T-cell (primary cell): ENCODE measurements around the gene ME2. TPM values are rescaled to one million over a fixed set of nuclear protein-coding genes. Genes with fewer than 3 reads are reported as not detected.

Experiments used
- ATAC-seq, 4 experiments: fragments of 200-7000 bp in 3 of 4; fragments of 150-1000 bp in 1 of 4; cut with Tn5 transposase; replicated peaks in 1 of 4; 1 replicate in 3 of 4; 2 replicates in 1 of 4; pipeline ENCODE4 v1.10.0; 2021; ENCODE audit warnings: moderate library complexity in 3 of 4, mild to moderate bottlenecking in 2 of 4, moderate number of reproducible peaks in 1 of 4
- CTCF ChIA-PET, 2 donors: fragments of 300-600 bp; sonication (Branson Sonifier 250); formaldehyde crosslinking; loops; one replicate each; lab custom pipeline; 2022; ENCODE audit warnings: antibody characterized with exemption in 2 of 2; lab: Charles Lee
- POLR2A ChIA-PET, 2 donors: fragments of 300-600 bp; sonication (Branson Sonifier 250); formaldehyde crosslinking; loops; one replicate each; lab custom pipeline; 2022; ENCODE audit warnings: antibody characterized with exemption in 2 of 2; lab: Charles Lee
- DNase-seq, 35 experiments: peaks; one replicate each; pipeline versions ENCODE4 v3.0.0 to v3.0.0-alpha.2; 2013 to 2023
- H3K27ac ChIP-seq: one replicate; pipeline ENCODE4 v1.5.1; 2013; ENCODE audit warnings: low read length
- H3K27me3 ChIP-seq, 2 experiments: replicated peaks in 1 of 2; 1 replicate in 1 of 2; 2 replicates in 1 of 2; pipeline versions ENCODE4 v1.6.1 to v1.7.0; 2013; ENCODE audit warnings: low read length in 1 of 2, mixed read lengths in 1 of 2; ENCODE audit not compliant: control insufficient read depth in 2 of 2, insufficient read depth in 2 of 2; ENCODE audit errors: extremely low read depth in 1 of 2
- H3K36me3 ChIP-seq, 2 donors: 1 replicate in 1 of 2; 2 replicates in 1 of 2; pipeline versions ENCODE4 v1.6.1 to v1.7.0; 2013; ENCODE audit warnings: low read length in 1 of 2; ENCODE audit not compliant: control insufficient read depth in 2 of 2, insufficient read depth in 1 of 2; ENCODE audit errors: extremely low read depth in 1 of 2
- H3K4me1 ChIP-seq, 2 experiments: 1 replicate in 1 of 2; 2 replicates in 1 of 2; pipeline versions ENCODE4 v1.6.1 to v1.7.0; 2013; ENCODE audit warnings: low read length in 2 of 2, mixed read lengths in 1 of 2; ENCODE audit not compliant: insufficient read depth in 2 of 2, control insufficient read depth in 1 of 2; ENCODE audit errors: extremely low read depth in 1 of 2
- H3K4me3 ChIP-seq, 2 donors: 1 replicate in 1 of 2; 2 replicates in 1 of 2; pipeline versions ENCODE4 v1.5.1 to v1.7.0; 2013; ENCODE audit warnings: mild to moderate bottlenecking in 2 of 2, low read length in 1 of 2, moderate library complexity in 1 of 2; ENCODE audit not compliant: control insufficient read depth in 1 of 2; ENCODE audit errors: extremely low read depth in 1 of 2
- H3K9me3 ChIP-seq: 2 replicates; pipeline ENCODE4 v1.7.0; 2013
- H3K27ac Mint-ChIP-seq, 2 donors: one replicate each; pipeline ENCODE4 v1.8.0; 2020 to 2021; ENCODE audit warnings: mild to moderate bottlenecking in 2 of 2, mixed read lengths in 2 of 2
- H3K27me3 Mint-ChIP-seq, 2 donors: one replicate each; pipeline ENCODE4 v1.8.0; 2021 to 2022; ENCODE audit warnings: mixed read lengths in 2 of 2
- H3K36me3 Mint-ChIP-seq: one replicate; pipeline ENCODE4 v1.8.0; 2021; ENCODE audit warnings: mixed read lengths
- H3K4me1 Mint-ChIP-seq, 3 donors: one replicate each; pipeline ENCODE4 v1.8.0; 2020 to 2022; ENCODE audit warnings: mixed read lengths in 3 of 3, mild to moderate bottlenecking in 1 of 3
- H3K4me3 Mint-ChIP-seq, 3 donors: one replicate each; pipeline ENCODE4 v1.8.0; 2020 to 2022; ENCODE audit warnings: mild to moderate bottlenecking in 3 of 3, mixed read lengths in 3 of 3, moderate library complexity in 3 of 3
- H3K9me3 Mint-ChIP-seq, 3 donors: one replicate each; pipeline ENCODE4 v1.8.0; 2020 to 2022; ENCODE audit warnings: mixed read lengths in 3 of 3
- WGBS: methylation state at CpG from one replicate; pipeline ENCODE4 v1.1.5; 2013; ENCODE audit warnings: missing lambda C conversion rate; ENCODE audit not compliant: insufficient coverage; 5-methylcytosine and 5-hydroxymethylcytosine counted together
- total RNA-seq, 35 experiments: library from RNA in 6 of 35; stranded (reverse) in 6 of 35; fragments of 120-200 nt in 1 of 35; gene quantifications; one replicate each; pipeline versions ENCODE4 v1.2.1 to v1.2.4 and lab custom pipeline; 2013 to 2026

The ME2 gene
- total RNA-seq, 5 donors from 2014 or later (not counting 1 experiment from before 2014, with no cell fraction given) = 30.5 to 42.6 (median 39.9) TPM

DNA sequence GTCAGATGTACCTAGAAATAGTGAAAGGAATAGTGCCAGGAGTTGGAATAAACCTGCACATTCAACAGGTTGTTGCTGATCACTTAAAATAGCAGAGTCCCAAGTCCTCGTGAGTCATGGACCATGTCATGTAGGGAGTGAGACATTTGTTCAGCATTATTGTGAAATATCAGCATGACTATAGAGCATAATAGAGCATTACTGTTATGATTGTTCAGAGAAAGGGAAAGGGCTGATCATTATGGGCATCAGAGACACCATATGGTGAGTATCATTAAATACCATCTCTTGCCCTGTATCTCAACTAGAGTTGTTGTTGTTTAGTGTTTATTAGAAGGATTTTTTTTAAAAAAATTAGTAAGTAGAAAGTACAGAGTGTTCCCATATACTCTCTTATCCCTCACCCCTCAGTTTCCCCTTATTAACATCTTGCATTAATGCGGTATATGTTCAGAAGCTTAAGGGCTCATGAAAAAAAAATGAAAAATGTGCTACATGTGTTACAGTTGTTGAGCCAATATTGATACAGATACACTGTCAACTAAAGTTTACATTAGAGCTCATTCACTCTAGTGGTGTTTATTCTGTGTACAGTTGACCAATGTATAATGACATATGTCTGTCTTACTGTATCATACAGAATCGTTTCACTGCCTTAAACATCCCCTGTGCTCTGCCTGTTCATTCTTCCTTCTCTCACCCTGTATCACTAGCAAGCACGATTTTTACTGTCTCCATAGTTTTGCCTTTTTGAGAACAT lies 94.6 kb downstream of the ME2 start:
- H3K4me1 Mint-ChIP-seq = peaks cover 22 to 29% (median 22%) of the 10 kb centered on the region in 3 donors

DNA sequence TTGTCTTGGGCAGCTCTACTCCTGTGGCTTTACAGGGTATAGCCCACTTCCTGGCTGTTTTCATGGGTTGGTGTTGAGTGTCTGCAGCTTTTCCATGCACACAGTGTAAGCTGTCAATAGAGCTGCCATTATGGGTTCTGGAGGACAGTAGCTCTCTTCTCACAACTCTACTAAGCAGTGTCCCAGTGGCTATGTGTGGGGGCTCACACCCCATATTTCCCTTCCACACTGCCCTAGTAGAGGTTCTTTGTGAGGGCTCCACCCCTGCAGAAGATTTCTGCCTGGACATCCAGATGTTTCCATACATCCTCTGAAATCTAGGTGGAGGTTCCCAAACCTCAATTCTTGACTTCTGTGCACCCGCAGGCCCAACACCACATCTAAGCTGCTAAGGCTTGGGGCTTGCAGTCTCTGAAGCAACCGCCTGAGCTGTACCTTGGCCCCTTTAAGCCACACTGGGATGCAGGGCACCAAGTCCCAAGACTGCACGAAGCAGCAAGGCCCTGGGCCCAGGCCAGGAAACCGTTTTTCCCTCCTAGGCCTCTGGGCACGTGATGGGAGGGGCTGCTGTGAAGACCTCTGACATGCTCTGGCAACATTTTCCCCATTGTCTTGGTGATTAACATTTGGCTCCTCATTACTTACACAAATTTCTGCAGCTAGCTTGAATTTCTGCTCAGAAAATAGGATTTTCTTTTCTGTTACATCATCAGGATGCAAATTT lies 98.3 kb downstream of the ME2 start:
- H3K36me3 Mint-ChIP-seq = peaks cover 52% of the 10 kb centered on the region
- POLR2A ChIA-PET = no interaction called here
- peaks cover 11 to 46% of the 10 kb centered on the region in 2 donors for H3K36me3 ChIP-seq

More for the DNA sequence above, 94.6 kb downstream of the ME2 start:
- Mint-ChIP-seq H3K9me3 (peaks cover 0 to 3% (median 0%) of the 10 kb centered on the region in 3 donors), H3K27me3 (no peaks in the 10 kb centered on the region), H3K27ac (no peak overlapping the region), H3K36me3 (peaks cover 41% of the 10 kb centered on the region), H3K4me3 (no peak overlapping the region)
- peaks cover 3 to 9% of the 10 kb centered on the region in 2 experiments for H3K4me1 ChIP-seq
- H3K4me3 ChIP-seq = no peak overlapping the region
- ATAC-seq = no peak
- ChIA-PET POLR2A (no interaction called here), CTCF (interaction anchor here in 1 of 2 donors (0.6 kb wide), 1 partner anchor 25 kb away, joined by 3 read pairs; no protein-coding TSS in a partner anchor)
- peaks cover 11 to 36% of the 10 kb centered on the region in 2 donors for H3K36me3 ChIP-seq
- WGBS = 60% methylated on average over 1 of the region's 4 CpGs
- H3K9me3 ChIP-seq = no peaks in the 10 kb centered on the region
- H3K27me3 ChIP-seq = no peaks in the 10 kb centered on the region
- no peak overlapping the region for H3K27ac ChIP-seq
- no peak for DNase-seq

GRCh38 chr18:50981381-50981780 lies 102.5 kb downstream of the ME2 start:
- peaks cover 54% of the 10 kb centered on the region for H3K36me3 Mint-ChIP-seq
- POLR2A ChIA-PET = interaction anchor here in 1 of 2 donors (0.7 kb wide), 1 partner anchor 25 kb away, joined by 10 read pairs; no protein-coding TSS in a partner anchor
- peaks cover 11 to 40% of the 10 kb centered on the region in 2 donors for H3K36me3 ChIP-seq
- WGBS = no CpG with 5 or more reads among the region's 1 CpG
- CTCF ChIA-PET = interaction anchor here in 1 of 2 donors (0.7 kb wide), 1 partner anchor 44 kb away, joined by 4 read pairs; no protein-coding TSS in a partner anchor
- no peak overlapping the region for H3K4me3 ChIP-seq
- H3K4me1 ChIP-seq = no peaks in the 10 kb centered on the region
- peaks cover 0 to 3% (median 0%) of the 10 kb centered on the region in 3 donors for H3K9me3 Mint-ChIP-seq
- no peaks in the 10 kb centered on the region for H3K9me3 ChIP-seq
- no peak overlapping the region for H3K27ac Mint-ChIP-seq
- H3K27ac ChIP-seq = no peak overlapping the region
- H3K4me3 Mint-ChIP-seq = no peak overlapping the region
- ATAC-seq (no peak), DNase-seq (no peak)
- H3K4me1 Mint-ChIP-seq = peaks cover 4 to 7% (median 6%) of the 10 kb centered on the region in 3 donors
- H3K27me3 Mint-ChIP-seq = no peaks in the 10 kb centered on the region
- no peaks in the 10 kb centered on the region for H3K27me3 ChIP-seq

More for the DNA sequence above, 98.3 kb downstream of the ME2 start:
- no peak overlapping the region for H3K4me3 Mint-ChIP-seq
- H3K4me1 ChIP-seq = no peaks in the 10 kb centered on the region
- H3K4me1 Mint-ChIP-seq = peaks cover 4 to 7% (median 4%) of the 10 kb centered on the region in 3 donors
- H3K27me3 Mint-ChIP-seq = no peaks in the 10 kb centered on the region
- H3K27me3 ChIP-seq = no peaks in the 10 kb centered on the region
- H3K27ac Mint-ChIP-seq = no peak overlapping the region
- peaks cover 0 to 3% (median 0%) of the 10 kb centered on the region in 3 donors for H3K9me3 Mint-ChIP-seq
- H3K9me3 ChIP-seq = no peaks in the 10 kb centered on the region
- DNase-seq (no peak), ATAC-seq (no peak)
- CTCF ChIA-PET = no interaction called here
- WGBS = 92% methylated on average over 5 of the region's 5 CpGs
- H3K4me3 ChIP-seq = peak overlapping the region in 1 of 2 donors; percentile 8
- no peak overlapping the region for H3K27ac ChIP-seq

- Histone ChIP-seq H3K27me3 (no peaks in the 10 kb centered on the region), H3K27ac (no peak overlapping the region), H3K4me1 (no peaks in the 10 kb centered on the region), H3K9me3 (no peaks in the 10 kb centered on the region), H3K36me3 (peaks cover 11 to 32% of the 10 kb centered on the region in 2 donors), H3K4me3 (no peak overlapping the region)
- DNase-seq = no peak
- no peaks in the 10 kb centered on the region for H3K27me3 Mint-ChIP-seq
- H3K36me3 Mint-ChIP-seq = peaks cover 54% of the 10 kb centered on the region
- WGBS = 94% methylated on average over 5 of the region's 8 CpGs
- POLR2A ChIA-PET = no interaction called here
- H3K9me3 Mint-ChIP-seq = peaks cover 0 to 3% (median 0%) of the 10 kb centered on the region in 3 donors
- CTCF ChIA-PET = interaction anchor here in 1 of 2 donors (0.7 kb wide), 1 partner anchor 43 kb away, joined by 4 read pairs; no protein-coding TSS in a partner anchor
- no peak overlapping the region for H3K4me3 Mint-ChIP-seq
- H3K4me1 Mint-ChIP-seq = peaks cover 4 to 7% (median 6%) of the 10 kb centered on the region in 3 donors
- no peak for ATAC-seq
- H3K27ac Mint-ChIP-seq = no peak overlapping the region
These were observed 103.3 kb downstream of the ME2 start for GRCh38 chr18:50982086-50982801.

- Histone ChIP-seq H3K36me3 (peaks cover 6 to 27% of the 10 kb centered on the region in 2 donors), H3K27me3 (no peaks in the 10 kb centered on the region), H3K27ac (no peak overlapping the region), H3K9me3 (no peaks in the 10 kb centered on the region), H3K4me1 (no peaks in the 10 kb centered on the region), H3K4me3 (no peak overlapping the region)
- Mint-ChIP-seq H3K9me3 (peaks cover 0 to 3% (median 0%) of the 10 kb centered on the region in 3 donors), H3K4me3 (no peak overlapping the region), H3K4me1 (peaks cover 4 to 7% (median 6%) of the 10 kb centered on the region in 3 donors), H3K27ac (no peak overlapping the region), H3K27me3 (no peaks in the 10 kb centered on the region), H3K36me3 (peaks cover 54% of the 10 kb centered on the region)
- POLR2A ChIA-PET = no interaction called here
- CTCF ChIA-PET = no interaction called here
- WGBS = 100% methylated on average over 3 of the region's 3 CpGs
- no peak for DNase-seq
- no peak for ATAC-seq
These were observed 103.9 kb downstream of the ME2 start for GRCh38 chr18:50982802-50983179.
